Kidney capillary endothelial cell (primary cell): ENCODE results near the gene GLP2R.
"Not testable (repeated sequence)": the region's sequence is repeated elsewhere in the genome, so short reads cannot be mapped to it uniquely, and the experiment has no call there.

ENCODE experiments used
- DNase-seq: peaks from one replicate; pipeline ENCODE4 v3.0.0-alpha.2; 2018; ENCODE audit warnings: low spot score

Gene GLP2R

GRCh38 chr17:9899280-9900043, 73.7 kb downstream of the GLP2R start:
- DNase-seq = no peak

- no peak for DNase-seq
Observed at GRCh38 chr17:9900044-9900594, 74.4 kb downstream of the GLP2R start.

- peak; percentile 78 for DNase-seq
Observed at GRCh38 chr17:9900784-9901183, 75.1 kb downstream of the GLP2R start.

- no peak for DNase-seq
Observed at GRCh38 chr17:9902120-9902519, 76.4 kb downstream of the GLP2R start.

GRCh38 chr17:9904277-9905077, 78.8 kb downstream of the GLP2R start:
- DNase-seq = no peak

- DNase-seq = no peak
Observed at GRCh38 chr17:9905078-9905415, 79.3 kb downstream of the GLP2R start, which contains the start of gene RCVRN. TSS of gene RCVRN (minus strand) at chr17:9905271. CDS start at chr17:9905180, 91 bp downstream.

- peak; percentile 8 for DNase-seq
Observed at GRCh38 chr17:9905902-9906301, 80.2 kb downstream of the GLP2R start.

GRCh38 chr17:9906616-9907015, 80.9 kb downstream of the GLP2R start:
- DNase-seq = no peak

- no peak for DNase-seq
Observed at GRCh38 chr17:9907131-9907530, 81.4 kb downstream of the GLP2R start.

- DNase-seq = no peak
Observed at GRCh38 chr17:9907883-9908648, 82.3 kb downstream of the GLP2R start.

GRCh38 chr17:9908649-9909042, 82.9 kb downstream of the GLP2R start:
- no peak for DNase-seq

- no peak for DNase-seq
Observed at GRCh38 chr17:9911089-9911488, 85.4 kb downstream of the GLP2R start.

- DNase-seq = no peak
Observed at GRCh38 chr17:9912121-9913099, 86.7 kb downstream of the GLP2R start.

- no peak for DNase-seq
Observed at GRCh38 chr17:9913476-9913875, 87.8 kb downstream of the GLP2R start.

- DNase-seq = no peak
Observed at GRCh38 chr17:9916108-9916507, 90.4 kb downstream of the GLP2R start.

- no peak for DNase-seq
Observed at GRCh38 chr17:9917131-9917530, 91.4 kb downstream of the GLP2R start.

- no peak for DNase-seq
Observed at GRCh38 chr17:9917801-9918200, 92.1 kb downstream of the GLP2R start.

- DNase-seq = no peak
Observed at GRCh38 chr17:9918352-9918751, 92.6 kb downstream of the GLP2R start.

GRCh38 chr17:9918804-9919352, 93.2 kb downstream of the GLP2R start:
- DNase-seq = no peak

- DNase-seq = not testable (repeated sequence)
Observed at GRCh38 chr17:9921216-9921615, 95.5 kb downstream of the GLP2R start.
